HepG2 (cell line): Measurements from ENCODE around the gene POU2AF3. TPM values are rescaled to one million over a fixed set of nuclear protein-coding genes. Genes with fewer than 3 reads are reported as not detected.

Experiments
- DPF2 ChIP-seq: sonication (generic); formaldehyde crosslinking; IDR thresholded peaks from 2 replicates; pipeline ENCODE4 v1.4.0; 2020; ENCODE audit warnings: mild to moderate bottlenecking, low read depth, missing genetic modification reagents, borderline replicate concordance
- ELF1 ChIP-seq: sonication (generic); formaldehyde crosslinking; IDR thresholded peaks from 2 replicates; pipeline ENCODE4 v1.4.0; 2020; ENCODE audit warnings: missing genetic modification reagents
- ERF ChIP-seq: IDR thresholded peaks from 2 replicates; pipeline ENCODE4 v1.6.1; 2018; ENCODE audit warnings: missing biosample characterization, missing genetic modification reagents
- HCFC1 ChIP-seq: fragments of 150-350 bp; IDR thresholded peaks from 2 replicates; pipeline ENCODE4 v1.6.1; 2014; ENCODE audit warnings: low read depth, low read length
- HNRNPL ChIP-seq: fragments of 200-400 bp; formaldehyde crosslinking; IDR thresholded peaks from 2 replicates; pipeline ENCODE4 v1.6.1; 2017; ENCODE audit warnings: mild to moderate bottlenecking, low read depth, low read length
- KDM5A ChIP-seq: fragments of 200-600 bp; sonication (generic); IDR thresholded peaks from 2 replicates; pipeline ENCODE4 v1.7.0; 2018; ENCODE audit warnings: antibody characterized with exemption, mild to moderate bottlenecking, low read length, borderline replicate concordance
- MAZ ChIP-seq, 2 experiments: sonication (generic) in 1 of 2; formaldehyde crosslinking in 1 of 2; IDR thresholded peaks; 2 replicates each; pipeline versions ENCODE4 v1.5.0 to v1.6.1; 2012 to 2020; ENCODE audit warnings: low read depth in 2 of 2, mild to moderate bottlenecking in 2 of 2, borderline replicate concordance in 1 of 2, improper control_type of control experiment in 1 of 2, low read length in 1 of 2, missing genetic modification reagents in 1 of 2, moderate library complexity in 1 of 2
- MBNL3 ChIP-seq: fragments of 250-450 bp; sonication (Bioruptor Pico); conservative IDR thresholded peaks from 2 replicates; pipeline ENCODE4 v1.8.0; 2022; ENCODE audit warnings: mild to moderate bottlenecking, inconsistent platforms
- MLLT10 ChIP-seq: sonication (generic); formaldehyde crosslinking; IDR thresholded peaks from 2 replicates; pipeline ENCODE4 v1.4.0; 2020; ENCODE audit warnings: missing genetic modification reagents
- NFYC ChIP-seq: IDR thresholded peaks from 2 replicates; pipeline ENCODE4 v1.6.1; 2016; ENCODE audit warnings: missing genetic modification reagents, missing compliant biosample characterization
- SIX1 ChIP-seq: sonication (generic); formaldehyde crosslinking; IDR thresholded peaks from 2 replicates; pipeline ENCODE4 v1.4.0; 2020; ENCODE audit warnings: missing genetic modification reagents, borderline replicate concordance
- TEAD2 ChIP-seq: sonication (generic); formaldehyde crosslinking; IDR thresholded peaks from 2 replicates; pipeline ENCODE4 v1.9.0; 2021; ENCODE audit warnings: missing genetic modification reagents
- ZFP36 ChIP-seq: fragments of 150-350 bp; IDR thresholded peaks from 2 replicates; pipeline ENCODE4 v1.6.1; 2018; ENCODE audit warnings: borderline replicate concordance, low read length, low read depth; ENCODE audit not compliant: partially characterized antibody
- ZFP62 ChIP-seq: sonication (generic); formaldehyde crosslinking; IDR thresholded peaks from 2 replicates; pipeline ENCODE4 v1.4.0; 2020; ENCODE audit warnings: missing genetic modification reagents
- ZKSCAN5 ChIP-seq: sonication (generic); formaldehyde crosslinking; IDR thresholded peaks from 2 replicates; pipeline ENCODE4 v1.5.1; 2020; ENCODE audit warnings: mild to moderate bottlenecking, missing genetic modification reagents
- ZNF460 ChIP-seq: sonication (generic); formaldehyde crosslinking; IDR thresholded peaks from 2 replicates; pipeline ENCODE4 v1.5.1; 2020; ENCODE audit warnings: missing genetic modification reagents, mild to moderate bottlenecking, borderline replicate concordance
- ZNF558 ChIP-seq: sonication (generic); formaldehyde crosslinking; IDR thresholded peaks from 2 replicates; pipeline ENCODE4 v1.9.0; 2022; ENCODE audit warnings: mild to moderate bottlenecking, missing genetic modification reagents, borderline replicate concordance
- ZNF670 ChIP-seq: sonication (generic); formaldehyde crosslinking; IDR thresholded peaks from 2 replicates; pipeline ENCODE4 v1.8.0; 2022; ENCODE audit warnings: mild to moderate bottlenecking, missing genetic modification reagents, borderline replicate concordance
- ZNF772 ChIP-seq: sonication (generic); formaldehyde crosslinking; IDR thresholded peaks from 2 replicates; pipeline ENCODE4 v1.5.0; 2020; ENCODE audit warnings: mild to moderate bottlenecking, missing genetic modification reagents
- ZNF841 ChIP-seq: sonication (generic); formaldehyde crosslinking; IDR thresholded peaks from 2 replicates; pipeline ENCODE4 v1.8.1; 2023; ENCODE audit warnings: missing genetic modification reagents, borderline replicate concordance
- polyA plus RNA-seq, 8 experiments: library from polyadenylated mRNA; depleted of rRNA in 3 of 8; stranded (reverse) in 7 of 8; unstranded in 1 of 8; fragments of >200 nt; fragmentation: Illumina TruSeq in 4 of 8; extraction: Trizol in 4 of 8; gene quantifications; 2 replicates each; pipeline versions ENCODE4 v1.2.1 to v1.2.3, GENCODE V29; 2011 to 2016; ENCODE audit warnings: low read depth in 4 of 8, missing spikeins in 1 of 8, mixed read lengths in 1 of 8; ENCODE audit not compliant: insufficient read depth in 1 of 8
- total RNA-seq, 5 experiments: library from RNA; depleted of rRNA; stranded (reverse); fragments of >200 nt; fragmentation: Illumina TruSeq; extraction: Trizol; gene quantifications; 2 replicates each; pipeline ENCODE4 v1.2.3, GENCODE V29; 2016; ENCODE audit warnings: low read depth in 1 of 5
- TF ChIP-seq, protein P1 (sequence below): sonication (generic); formaldehyde crosslinking; IDR thresholded peaks from 2 replicates; pipeline ENCODE4 v1.4.0; 2020; ENCODE audit warnings: mild to moderate bottlenecking, missing genetic modification reagents
- TF ChIP-seq, protein P2 (sequence below): sonication (generic); formaldehyde crosslinking; IDR thresholded peaks from 2 replicates; pipeline ENCODE4 v1.9.0; 2021; ENCODE audit warnings: missing genetic modification reagents, borderline replicate concordance
- TF ChIP-seq, protein P3 (sequence below): sonication (generic); formaldehyde crosslinking; IDR thresholded peaks from 2 replicates; pipeline ENCODE4 v1.5.1; 2020; ENCODE audit warnings: mild to moderate bottlenecking, missing genetic modification reagents

Gene POU2AF3
- total and polyA plus RNA-seq, 2 of the 13 experiments (the other 11 are each of a cell fraction or from before 2014, with no cell fraction given): 7.8 to 71.2 TPM

DNA sequence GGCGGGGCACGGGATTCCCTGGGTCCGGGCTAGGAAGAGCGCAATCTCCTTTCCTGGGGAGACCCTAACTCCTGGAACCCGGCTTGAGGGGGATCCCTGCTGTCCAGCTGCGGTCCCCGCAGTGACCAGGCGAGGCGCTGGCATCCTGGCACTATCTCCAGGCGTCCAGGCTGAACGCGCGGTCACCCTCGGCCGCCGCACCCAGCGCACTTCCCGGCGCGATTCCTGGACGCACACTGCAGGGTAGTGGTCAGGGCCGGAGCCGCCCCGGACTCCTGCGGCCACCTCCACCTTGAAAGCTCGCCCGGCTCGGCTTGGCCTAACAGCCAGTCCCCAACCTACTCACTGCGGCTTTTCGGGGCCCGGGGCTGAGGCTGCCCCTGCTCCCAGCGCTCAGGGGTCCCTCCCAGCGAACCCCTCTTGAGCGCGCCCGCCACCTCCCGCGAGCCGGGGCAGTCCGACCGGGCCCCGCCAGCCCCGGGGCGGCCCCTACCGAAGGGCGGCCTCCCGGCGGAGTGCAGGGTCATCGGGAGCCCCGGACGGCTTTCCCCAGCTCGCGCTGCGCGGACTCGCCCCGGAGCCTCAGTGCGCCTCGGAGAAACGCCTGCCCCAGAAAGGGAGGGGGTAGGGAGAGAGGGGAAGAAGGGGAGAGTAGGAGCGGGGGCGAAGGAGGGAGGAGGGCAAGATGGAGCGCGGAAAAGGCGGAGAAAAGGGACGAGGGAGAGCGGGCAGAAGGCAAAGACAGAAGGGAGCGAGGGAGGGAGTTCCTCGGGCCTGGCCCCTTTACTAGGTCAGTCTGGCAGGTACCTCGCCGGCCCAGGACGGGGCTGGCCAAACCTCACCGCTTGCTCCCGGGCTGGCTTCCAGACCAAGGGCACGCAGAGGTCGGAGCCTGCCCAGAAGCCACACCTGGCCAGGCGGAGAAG is 1.0 kb downstream of the POU2AF3 start (continued):
- TF ChIP-seq ZFP36 (no peak), HCFC1 (no peak), ZNF558 (peak; percentile 64; the same call in 1 of the 2 replicates), ZFP62 (CRISPR knock-in tag) (no peak), ZNF841 (no peak), HNRNPL (no peak; the same call in 1 of the 2 replicates), MAZ (IDR thresholded peaks at IDR 0.05; ENCODE audit: borderline replicate concordance, low read depth, low read length) (no peak), MAZ (CRISPR knock-in tag; IDR thresholded peaks at IDR 0.05; ENCODE audit: low read depth) (no peak), TEAD2 (CRISPR knock-in tag) (no peak), NFYC (no peak), ZNF670 (no peak; the same call in 1 of the 2 replicates), DPF2 (CRISPR knock-in tag) (no peak), ERF (CRISPR knock-in tag) (no peak), ZNF460 (CRISPR knock-in tag) (no peak), ZKSCAN5 (CRISPR knock-in tag) (no peak), ZNF772 (no peak), ELF1 (CRISPR knock-in tag) (no peak), KDM5A (no peak), MLLT10 (CRISPR knock-in tag) (no peak), SIX1 (CRISPR knock-in tag) (no peak), MBNL3 (CRISPR knock-in tag) (no peak)
- TF ChIP-seq, protein P1, sequence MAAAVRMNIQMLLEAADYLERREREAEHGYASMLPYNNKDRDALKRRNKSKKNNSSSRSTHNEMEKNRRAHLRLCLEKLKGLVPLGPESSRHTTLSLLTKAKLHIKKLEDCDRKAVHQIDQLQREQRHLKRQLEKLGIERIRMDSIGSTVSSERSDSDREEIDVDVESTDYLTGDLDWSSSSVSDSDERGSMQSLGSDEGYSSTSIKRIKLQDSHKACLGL: peak; percentile 72; the same call in 1 of the 2 replicates
- TF ChIP-seq, protein P2, sequence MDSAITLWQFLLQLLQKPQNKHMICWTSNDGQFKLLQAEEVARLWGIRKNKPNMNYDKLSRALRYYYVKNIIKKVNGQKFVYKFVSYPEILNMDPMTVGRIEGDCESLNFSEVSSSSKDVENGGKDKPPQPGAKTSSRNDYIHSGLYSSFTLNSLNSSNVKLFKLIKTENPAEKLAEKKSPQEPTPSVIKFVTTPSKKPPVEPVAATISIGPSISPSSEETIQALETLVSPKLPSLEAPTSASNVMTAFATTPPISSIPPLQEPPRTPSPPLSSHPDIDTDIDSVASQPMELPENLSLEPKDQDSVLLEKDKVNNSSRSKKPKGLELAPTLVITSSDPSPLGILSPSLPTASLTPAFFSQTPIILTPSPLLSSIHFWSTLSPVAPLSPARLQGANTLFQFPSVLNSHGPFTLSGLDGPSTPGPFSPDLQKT (CRISPR knock-in tag): no peak
- TF ChIP-seq, protein P3, sequence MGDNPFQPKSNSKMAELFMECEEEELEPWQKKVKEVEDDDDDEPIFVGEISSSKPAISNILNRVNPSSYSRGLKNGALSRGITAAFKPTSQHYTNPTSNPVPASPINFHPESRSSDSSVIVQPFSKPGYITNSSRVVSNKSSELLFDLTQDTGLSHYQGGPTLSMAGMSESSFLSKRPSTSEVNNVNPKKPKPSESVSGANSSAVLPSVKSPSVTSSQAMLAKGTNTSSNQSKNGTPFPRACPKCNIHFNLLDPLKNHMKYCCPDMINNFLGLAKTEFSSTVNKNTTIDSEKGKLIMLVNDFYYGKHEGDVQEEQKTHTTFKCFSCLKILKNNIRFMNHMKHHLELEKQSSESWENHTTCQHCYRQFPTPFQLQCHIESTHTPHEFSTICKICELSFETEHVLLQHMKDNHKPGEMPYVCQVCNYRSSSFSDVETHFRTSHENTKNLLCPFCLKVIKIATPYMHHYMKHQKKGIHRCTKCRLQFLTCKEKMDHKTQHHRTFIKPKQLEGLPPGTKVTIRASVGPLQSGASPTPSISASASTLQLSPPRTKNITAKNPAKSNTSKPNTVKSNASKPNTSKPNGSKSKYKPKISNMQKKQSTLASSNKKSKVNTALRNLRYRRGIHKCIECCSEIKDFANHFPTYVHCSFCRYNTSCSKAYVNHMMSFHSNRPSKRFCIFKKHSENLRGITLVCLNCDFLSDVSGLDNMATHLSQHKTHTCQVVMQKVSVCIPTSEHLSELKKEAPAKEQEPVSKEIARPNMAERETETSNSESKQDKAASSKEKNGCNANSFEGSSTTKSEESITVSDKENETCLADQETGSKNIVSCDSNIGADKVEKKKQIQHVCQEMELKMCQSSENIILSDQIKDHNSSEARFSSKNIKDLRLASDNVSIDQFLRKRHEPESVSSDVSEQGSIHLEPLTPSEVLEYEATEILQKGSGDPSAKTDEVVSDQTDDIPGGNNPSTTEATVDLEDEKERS (CRISPR knock-in tag): no peak
